Retinal pigment epithelial cell (primary cell): ENCODE results near the gene TRPM3.

Source experiments
- DNase-seq: peaks from one replicate; pipeline ENCODE4 v3.0.0-alpha.2; 2010; ENCODE audit warnings: low read depth
- H3K4me3 ChIP-seq: 2 replicates; pipeline ENCODE4 v1.5.1; 2011; ENCODE audit warnings: mild to moderate bottlenecking, low read length, control low read depth, moderate library complexity
- CTCF ChIP-seq: conservative IDR thresholded peaks from 2 replicates; pipeline ENCODE4 v1.5.1; 2011; ENCODE audit warnings: low read depth, low read length, control low read depth, inconsistent platforms

TRPM3 gene

GRCh38 chr9:70861797-70862196, 259.6 kb downstream of the TRPM3 start:
- DNase-seq = no peak
- peak overlapping the region; percentile 98 for H3K4me3 ChIP-seq
- no peak for TF ChIP-seq CTCF

- no peak for DNase-seq
- no peak for TF ChIP-seq CTCF
- H3K4me3 ChIP-seq = peak overlapping the region; percentile 98
These were observed 260.0 kb downstream of the TRPM3 start for GRCh38 chr9:70861376-70861775.

GRCh38 chr9:70859694-70860093, 261.7 kb downstream of the TRPM3 start:
- H3K4me3 ChIP-seq = peak overlapping the region; percentile 2
- no peak for DNase-seq
- TF ChIP-seq CTCF = no peak

GRCh38 chr9:70856411-70856810, 265.0 kb downstream of the TRPM3 start:
- no peak for TF ChIP-seq CTCF
- DNase-seq = no peak
- no peak overlapping the region for H3K4me3 ChIP-seq

- no peak overlapping the region for H3K4me3 ChIP-seq
- TF ChIP-seq CTCF = no peak
- no peak for DNase-seq
These were observed 268.6 kb downstream of the TRPM3 start for GRCh38 chr9:70852711-70853240.

- no peak overlapping the region for H3K4me3 ChIP-seq
- no peak for TF ChIP-seq CTCF
- no peak for DNase-seq
These were observed 281.2 kb downstream of the TRPM3 start for GRCh38 chr9:70840266-70840665.

- no peak for DNase-seq
- H3K4me3 ChIP-seq = no peak overlapping the region
- no peak for TF ChIP-seq CTCF
These were observed 286.1 kb downstream of the TRPM3 start for GRCh38 chr9:70835323-70835722.
